Astrocyte of the cerebellum (primary cell): ENCODE results near the gene OPHN1.
A peak's percentile ranks its signal among the peaks of the same experiment; 100 is the strongest.

ENCODE experiments used
- DNase-seq: peaks from one replicate; pipeline ENCODE4 v3.0.0-alpha.2; 2011; ENCODE audit warnings: low read depth
- H3K4me3 ChIP-seq: 2 replicates; pipeline ENCODE4 v1.5.1; 2011; ENCODE audit warnings: mild to moderate bottlenecking, low read depth, low read length, moderate library complexity
- in situ Hi-C: cut with HindIII; loops from 2 replicates; pipeline ENCODE4 v1.10.0; 2017; ENCODE audit warnings: low sequenced_read_pairs
- TF ChIP-seq, protein P1 (sequence below): IDR thresholded peaks from 2 replicates; pipeline ENCODE4 v1.5.1; 2012; ENCODE audit warnings: low read length, low read depth, moderate library complexity, mild to moderate bottlenecking; ENCODE audit errors: missing control alignments

Gene OPHN1

GRCh38 chrX:68440940-68441339, 7.6 kb upstream of the OPHN1 start:
- in situ Hi-C loops: no loop called here
- TF ChIP-seq, protein P1, sequence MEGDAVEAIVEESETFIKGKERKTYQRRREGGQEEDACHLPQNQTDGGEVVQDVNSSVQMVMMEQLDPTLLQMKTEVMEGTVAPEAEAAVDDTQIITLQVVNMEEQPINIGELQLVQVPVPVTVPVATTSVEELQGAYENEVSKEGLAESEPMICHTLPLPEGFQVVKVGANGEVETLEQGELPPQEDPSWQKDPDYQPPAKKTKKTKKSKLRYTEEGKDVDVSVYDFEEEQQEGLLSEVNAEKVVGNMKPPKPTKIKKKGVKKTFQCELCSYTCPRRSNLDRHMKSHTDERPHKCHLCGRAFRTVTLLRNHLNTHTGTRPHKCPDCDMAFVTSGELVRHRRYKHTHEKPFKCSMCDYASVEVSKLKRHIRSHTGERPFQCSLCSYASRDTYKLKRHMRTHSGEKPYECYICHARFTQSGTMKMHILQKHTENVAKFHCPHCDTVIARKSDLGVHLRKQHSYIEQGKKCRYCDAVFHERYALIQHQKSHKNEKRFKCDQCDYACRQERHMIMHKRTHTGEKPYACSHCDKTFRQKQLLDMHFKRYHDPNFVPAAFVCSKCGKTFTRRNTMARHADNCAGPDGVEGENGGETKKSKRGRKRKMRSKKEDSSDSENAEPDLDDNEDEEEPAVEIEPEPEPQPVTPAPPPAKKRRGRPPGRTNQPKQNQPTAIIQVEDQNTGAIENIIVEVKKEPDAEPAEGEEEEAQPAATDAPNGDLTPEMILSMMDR: no peak
- peak; percentile 68 for DNase-seq
- H3K4me3 ChIP-seq: no peak overlapping the region

DNA sequence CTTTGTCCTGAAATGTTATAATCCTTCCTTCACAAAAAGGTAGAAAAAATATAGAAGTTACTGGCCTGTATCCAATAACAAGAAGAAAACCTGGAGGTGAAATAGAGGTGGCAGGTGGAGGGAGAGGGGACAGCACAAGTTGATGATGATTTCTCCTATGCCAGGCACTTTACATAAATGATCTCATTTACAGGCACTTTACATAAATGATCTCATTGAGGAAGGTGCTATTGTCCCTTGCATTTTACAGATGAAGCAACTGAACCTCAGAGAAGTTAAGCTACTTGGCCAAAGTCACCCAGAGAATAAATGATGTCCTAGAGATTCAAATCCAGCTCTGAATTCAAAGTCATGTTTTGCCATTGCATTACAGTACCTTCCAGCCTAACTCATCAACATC, 7.1 kb upstream of the OPHN1 start:
- in situ Hi-C loops: no loop called here
- no peak for DNase-seq

GRCh38 chrX:68439341-68439740, 6.0 kb upstream of the OPHN1 start:
- no peak for DNase-seq
- no peak overlapping the region for H3K4me3 ChIP-seq
- in situ Hi-C loops: no loop called here
- TF ChIP-seq, protein P1: no peak

More for the DNA sequence above, 7.1 kb upstream of the OPHN1 start:
- no peak overlapping the region for H3K4me3 ChIP-seq
- TF ChIP-seq, protein P1: no peak

- H3K4me3 ChIP-seq: no peak overlapping the region
- TF ChIP-seq, protein P1: no peak
- in situ Hi-C loops: no loop called here
- DNase-seq: no peak
Measured at GRCh38 chrX:68438575-68438974, 5.3 kb upstream of the OPHN1 start.

- no peak for DNase-seq
- peak overlapping the region; percentile 58 for H3K4me3 ChIP-seq
- TF ChIP-seq, protein P1: no peak
- in situ Hi-C loops: no loop called here
Measured at GRCh38 chrX:68433981-68434299, 645 bp upstream of the OPHN1 start.

GRCh38 chrX:68432648-68433047, 647 bp downstream of the OPHN1 start:
- DNase-seq: no peak
- peak overlapping the region; percentile 58 for H3K4me3 ChIP-seq
- TF ChIP-seq, protein P1: no peak
- in situ Hi-C loops: no loop called here

GRCh38 chrX:68431836-68432235, 1.5 kb downstream of the OPHN1 start:
- in situ Hi-C loops: no loop called here
- TF ChIP-seq, protein P1: no peak
- peak; percentile 16 for DNase-seq
- peak overlapping the region; percentile 58 for H3K4me3 ChIP-seq
